ENCODE measurements around the gene CASZ1.

CASZ1 gene

GRCh38 chr1:10814976-10815857 lies 18.8 kb upstream of the CASZ1 start:
- peaks cover 5% of the 10 kb centered on the region for H3K4me1 Mint-ChIP-seq
- no peaks in the 10 kb centered on the region for H3K36me3 Mint-ChIP-seq (ENCODE audit: low read depth)
- no peaks in the 10 kb centered on the region for H3K9me3 Mint-ChIP-seq

GRCh38 chr1:10814312-10814711 lies 17.9 kb upstream of the CASZ1 start:
- peaks cover 61% of the 10 kb centered on the region for H3K27me3 Mint-ChIP-seq (ENCODE audit: low read depth)
- no peaks in the 10 kb centered on the region for H3K36me3 Mint-ChIP-seq (ENCODE audit: low read depth)
- no peak overlapping the region for H3K27ac Mint-ChIP-seq
- no peaks in the 10 kb centered on the region for H3K9me3 Mint-ChIP-seq
- no peak overlapping the region for H3K4me3 Mint-ChIP-seq
- H3K4me1 Mint-ChIP-seq = peaks cover 5% of the 10 kb centered on the region
- no peak for TF ChIP-seq CTCF (IDR thresholded peaks at IDR 0.05; ENCODE audit: unreplicated experiment in 3 of 3)

More at GRCh38 chr1:10814976-10815857, 18.8 kb upstream of the CASZ1 start:
- no peak for TF ChIP-seq CTCF (IDR thresholded peaks at IDR 0.05; ENCODE audit: unreplicated experiment in 3 of 3)
- H3K4me3 Mint-ChIP-seq = no peak overlapping the region
- H3K27me3 Mint-ChIP-seq (ENCODE audit: low read depth) = peaks cover 52% of the 10 kb centered on the region
- H3K27ac Mint-ChIP-seq = no peak overlapping the region

- Mint-ChIP-seq H3K4me3 (no peak overlapping the region), H3K4me1 (peaks cover 5% of the 10 kb centered on the region), H3K27ac (no peak overlapping the region), H3K27me3 (ENCODE audit: low read depth) (peaks cover 66% of the 10 kb centered on the region), H3K9me3 (peaks cover 3% of the 10 kb centered on the region), H3K36me3 (ENCODE audit: low read depth) (no peaks in the 10 kb centered on the region)
- TF ChIP-seq CTCF (IDR thresholded peaks at IDR 0.05; ENCODE audit: unreplicated experiment in 3 of 3) = no peak
Observed at GRCh38 chr1:10813799-10814198, 17.4 kb upstream of the CASZ1 start.

- Mint-ChIP-seq H3K36me3 (ENCODE audit: low read depth) (no peaks in the 10 kb centered on the region), H3K27me3 (ENCODE audit: low read depth) (peaks cover 76% of the 10 kb centered on the region), H3K4me3 (no peak overlapping the region), H3K9me3 (peaks cover 3% of the 10 kb centered on the region), H3K27ac (no peak overlapping the region), H3K4me1 (peaks cover 5% of the 10 kb centered on the region)
- TF ChIP-seq CTCF (IDR thresholded peaks at IDR 0.05; ENCODE audit: unreplicated experiment in 3 of 3) = no peak
Observed at GRCh38 chr1:10812387-10812915, 16.0 kb upstream of the CASZ1 start.

GRCh38 chr1:10808441-10808840 lies 12.0 kb upstream of the CASZ1 start:
- Mint-ChIP-seq H3K4me1 (peaks cover 5% of the 10 kb centered on the region), H3K4me3 (no peak overlapping the region), H3K9me3 (peaks cover 3% of the 10 kb centered on the region), H3K36me3 (ENCODE audit: low read depth) (no peaks in the 10 kb centered on the region), H3K27me3 (ENCODE audit: low read depth) (peaks cover 97% of the 10 kb centered on the region), H3K27ac (no peak overlapping the region)
- no peak for TF ChIP-seq CTCF (IDR thresholded peaks at IDR 0.05; ENCODE audit: unreplicated experiment in 3 of 3)

Measured in nephron (organoid).